ENCODE results near the gene CTU1. TPM values are rescaled to one million over a fixed set of nuclear protein-coding genes. Genes with fewer than 3 reads are reported as not detected.

The CTU1 gene
- total RNA-seq, 3 donors from 2014 or later (not counting 1 experiment from before 2014, with no cell fraction given) = 2.5 to 6.5 (median 3.8) TPM

GRCh38 chr19:51123381-51123800, 15.2 kb upstream of the CTU1 start:
- peak; percentile 61 to 78 for DNase-seq

GRCh38 chr19:51122112-51122981, 14.1 kb upstream of the CTU1 start:
- TF ChIP-seq CTCF (IDR thresholded peaks at IDR 0.05) = no peak
- DNase-seq (peak in 1 of 2 donors; percentile 28), ATAC-seq (peak; percentile 24 to 64 (median 35))
- H3K9me3 ChIP-seq (ENCODE audit: control insufficient read depth, insufficient read depth, low read length) = no peaks in the 10 kb centered on the region
- H3K27ac ChIP-seq (ENCODE audit: low read length) = peak overlapping the region; percentile 91
- WGBS (ENCODE audit: insufficient coverage) = 66% methylated on average over 22 of the region's 22 CpGs
- Mint-ChIP-seq H3K27me3 (ENCODE audit: low read depth in 2 of 2) (no peaks in the 10 kb centered on the region), H3K9me3 (no peaks in the 10 kb centered on the region), H3K27ac (peak overlapping the region; percentile 94 to 96), H3K36me3 (no peaks in the 10 kb centered on the region), H3K4me1 (peaks cover 71 to 84% of the 10 kb centered on the region in 2 donors), H3K4me3 (peak overlapping the region; percentile 87)
- peaks cover 82% of the 10 kb centered on the region for H3K4me1 ChIP-seq (ENCODE audit: control insufficient read depth, insufficient read depth, low read length)
- peak overlapping the region; percentile 5 for H3K4me3 ChIP-seq (ENCODE audit: low read length)
- intact Hi-C loops (cut with micrococcal nuclease) = loop anchor here (5.0 kb wide), 1 partner anchor 45 kb away; no protein-coding TSS in a partner anchor
- H3K36me3 ChIP-seq (ENCODE audit: control insufficient read depth, insufficient read depth, low read length) = no peaks in the 10 kb centered on the region
- no peaks in the 10 kb centered on the region for H3K27me3 ChIP-seq (ENCODE audit: control insufficient read depth, insufficient read depth, low read length)

More at GRCh38 chr19:51123381-51123800, 15.2 kb upstream of the CTU1 start:
- H3K9me3 Mint-ChIP-seq = no peaks in the 10 kb centered on the region
- peak overlapping the region; percentile 87 for H3K4me3 Mint-ChIP-seq
- no peaks in the 10 kb centered on the region for H3K27me3 ChIP-seq (ENCODE audit: control insufficient read depth, insufficient read depth, low read length)
- H3K4me1 Mint-ChIP-seq = peaks cover 77 to 90% of the 10 kb centered on the region in 2 donors
- no peak for TF ChIP-seq CTCF (IDR thresholded peaks at IDR 0.05)
- no peaks in the 10 kb centered on the region for H3K9me3 ChIP-seq (ENCODE audit: control insufficient read depth, insufficient read depth, low read length)
- intact Hi-C loops (cut with micrococcal nuclease) = loop anchor here (5.0 kb wide), 1 partner anchor 44 kb away; no protein-coding TSS in a partner anchor
- WGBS (ENCODE audit: insufficient coverage) = 10% methylated on average over 5 of the region's 6 CpGs
- peak overlapping the region; percentile 91 for H3K27ac ChIP-seq (ENCODE audit: low read length)
- no peaks in the 10 kb centered on the region for H3K36me3 Mint-ChIP-seq
- no peaks in the 10 kb centered on the region for H3K27me3 Mint-ChIP-seq (ENCODE audit: low read depth in 2 of 2)
- H3K4me3 ChIP-seq (ENCODE audit: low read length) = peak overlapping the region; percentile 19
- H3K4me1 ChIP-seq (ENCODE audit: control insufficient read depth, insufficient read depth, low read length) = peaks cover 93% of the 10 kb centered on the region
- peak; percentile 58 to 88 (median 85) for ATAC-seq
- H3K36me3 ChIP-seq (ENCODE audit: control insufficient read depth, insufficient read depth, low read length) = no peaks in the 10 kb centered on the region
- peak overlapping the region; percentile 94 to 96 for H3K27ac Mint-ChIP-seq

- Mint-ChIP-seq H3K27ac (peak overlapping the region; percentile 60 to 96), H3K9me3 (no peaks in the 10 kb centered on the region), H3K4me3 (peak overlapping the region; percentile 38), H3K27me3 (ENCODE audit: low read depth in 2 of 2) (no peaks in the 10 kb centered on the region), H3K36me3 (no peaks in the 10 kb centered on the region), H3K4me1 (peaks cover 72 to 84% of the 10 kb centered on the region in 2 donors)
- Histone ChIP-seq H3K36me3 (ENCODE audit: control insufficient read depth, insufficient read depth, low read length) (no peaks in the 10 kb centered on the region), H3K4me1 (ENCODE audit: control insufficient read depth, insufficient read depth, low read length) (peaks cover 82% of the 10 kb centered on the region), H3K27me3 (ENCODE audit: control insufficient read depth, insufficient read depth, low read length) (no peaks in the 10 kb centered on the region), H3K4me3 (ENCODE audit: low read length) (no peak overlapping the region), H3K27ac (ENCODE audit: low read length) (no peak overlapping the region), H3K9me3 (ENCODE audit: control insufficient read depth, insufficient read depth, low read length) (no peaks in the 10 kb centered on the region)
- no peak for TF ChIP-seq CTCF (IDR thresholded peaks at IDR 0.05)
- no peak for DNase-seq
- no peak for ATAC-seq
- WGBS (ENCODE audit: insufficient coverage) = 90% methylated on average over 8 of the region's 8 CpGs
- intact Hi-C loops (cut with micrococcal nuclease) = loop anchor here (5.0 kb wide), 1 partner anchor 46 kb away; no protein-coding TSS in a partner anchor
Observed at GRCh38 chr19:51121257-51121656, 13.0 kb upstream of the CTU1 start.

Measured in natural killer cell (primary cell).